Fibroblast of mammary gland (primary cell): ENCODE data around the gene PAX8.

Experiments used
- DNase-seq: peaks from one replicate; pipeline ENCODE4 v3.0.0-alpha.2; 2010; ENCODE audit warnings: low read depth
- H3K4me3 ChIP-seq: 2 replicates; pipeline ENCODE4 v1.5.1; 2011; ENCODE audit warnings: low read depth, mild to moderate bottlenecking, low read length, moderate library complexity; ENCODE audit not compliant: control insufficient read depth
- CTCF ChIP-seq: conservative IDR thresholded peaks from 2 replicates; pipeline ENCODE4 v1.5.1; 2011; ENCODE audit warnings: low read depth, low read length, inconsistent platforms; ENCODE audit not compliant: control insufficient read depth, insufficient read depth

PAX8 gene

DNA sequence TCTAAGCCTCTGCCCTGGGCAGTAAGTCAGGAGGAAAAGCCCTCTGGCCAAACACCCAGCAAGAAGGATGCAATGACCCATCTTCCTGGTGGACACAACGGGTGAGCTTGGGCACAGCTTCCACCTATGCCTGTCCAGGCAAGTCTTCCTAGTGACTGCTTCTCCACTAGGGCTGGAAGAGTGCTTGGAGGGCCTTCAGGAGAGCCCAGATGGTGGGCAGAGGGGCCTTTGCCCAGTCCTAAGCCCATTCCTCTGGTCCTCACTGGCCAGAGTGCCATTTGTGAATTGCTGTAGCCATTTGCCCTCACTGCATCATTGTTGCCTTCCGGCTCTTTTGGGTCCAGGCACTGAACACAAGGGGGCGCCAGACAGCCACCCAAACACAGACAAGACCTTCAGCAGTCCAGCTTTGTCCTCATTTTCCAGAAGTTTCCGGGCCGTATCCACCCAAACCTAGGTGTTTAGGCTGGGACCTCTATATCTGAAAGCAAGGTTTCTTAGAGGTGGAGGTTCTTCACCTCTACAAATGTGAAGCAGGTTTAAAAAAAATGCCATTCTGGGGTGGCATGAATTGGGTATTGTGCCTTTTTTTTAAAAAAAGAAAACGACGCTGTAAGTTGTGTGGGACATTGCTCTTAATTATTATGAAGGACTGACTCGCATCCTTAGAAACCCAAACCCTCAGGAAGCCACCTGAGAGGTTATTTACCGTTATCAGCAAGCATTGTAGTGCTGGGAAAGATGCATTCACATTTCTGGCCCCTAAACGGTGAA is 29.5 kb downstream of the PAX8 start:
- DNase-seq: peak; percentile 79
- peak; percentile 94 for TF ChIP-seq CTCF
- H3K4me3 ChIP-seq: no peak overlapping the region

GRCh38 chr2:113246606-113247005 is 32.1 kb downstream of the PAX8 start:
- no peak overlapping the region for H3K4me3 ChIP-seq
- TF ChIP-seq CTCF: no peak
- DNase-seq: no peak

- H3K4me3 ChIP-seq: no peak overlapping the region
- no peak for DNase-seq
- TF ChIP-seq CTCF: no peak
These were observed 33.4 kb downstream of the PAX8 start for GRCh38 chr2:113245276-113245711.

DNA sequence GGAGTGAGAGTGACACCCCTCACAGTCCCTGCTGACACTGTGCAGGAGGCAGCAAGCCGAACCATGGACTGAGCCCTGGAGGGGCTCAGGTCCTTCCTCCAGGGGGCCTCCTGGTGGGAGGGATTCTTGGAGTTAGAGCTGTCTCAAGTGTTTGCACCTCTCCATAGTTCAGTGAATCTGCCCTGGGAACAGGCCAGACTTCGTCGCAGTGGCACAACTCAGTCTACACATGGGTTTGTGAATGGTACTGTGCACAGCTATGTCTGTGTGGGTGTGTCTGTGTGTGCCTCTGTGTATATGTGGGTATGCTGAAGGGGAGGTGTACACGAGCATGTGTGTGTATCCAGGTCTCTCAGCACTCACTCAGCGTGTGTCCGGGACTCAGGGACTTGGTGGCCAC is 36.4 kb downstream of the PAX8 start:
- DNase-seq: no peak
- no peak for TF ChIP-seq CTCF
- no peak overlapping the region for H3K4me3 ChIP-seq

GRCh38 chr2:113240915-113241911 is 37.5 kb downstream of the PAX8 start:
- TF ChIP-seq CTCF: no peak
- H3K4me3 ChIP-seq: no peak overlapping the region

DNA sequence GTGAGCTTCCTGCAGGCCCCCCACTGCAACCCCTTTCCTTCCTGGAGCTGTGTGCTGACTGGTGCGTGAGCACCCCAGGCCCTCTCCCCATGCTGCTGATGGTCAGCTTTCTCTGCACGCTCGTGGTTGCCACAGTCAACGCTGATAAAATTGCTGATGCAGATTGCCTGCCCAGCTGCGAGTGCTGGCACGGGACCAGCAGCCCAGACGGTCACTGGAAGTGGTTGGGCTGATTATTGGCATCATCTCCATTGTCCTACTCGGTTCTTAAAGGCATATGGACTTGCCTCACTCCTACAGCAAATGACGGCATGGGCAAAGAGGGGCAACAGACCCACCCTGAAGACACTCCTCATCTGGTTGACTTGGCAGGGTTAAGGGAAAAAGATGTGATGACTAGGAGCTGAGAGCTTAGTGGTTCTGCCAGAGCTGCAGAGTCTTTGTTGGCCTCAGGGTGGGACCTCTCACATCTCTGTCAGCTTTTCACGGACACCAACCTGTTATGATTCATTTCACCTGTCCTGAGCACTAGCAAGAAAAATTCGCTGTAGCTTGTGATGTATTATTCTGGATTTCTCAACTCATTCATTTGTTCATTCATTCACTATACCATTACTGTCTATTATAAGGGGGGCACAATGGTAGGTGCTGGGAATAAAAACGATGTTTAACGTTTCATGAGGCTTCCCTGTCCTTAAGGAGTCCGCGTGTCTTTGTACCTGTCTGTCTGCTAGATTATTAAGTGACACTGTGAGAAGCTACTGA is 38.4 kb downstream of the PAX8 start:
- TF ChIP-seq CTCF: no peak
- DNase-seq: peak; percentile 99

More at GRCh38 chr2:113240915-113241911, 37.5 kb downstream of the PAX8 start:
- DNase-seq: peak; percentile 100

More for the DNA sequence above, 38.4 kb downstream of the PAX8 start:
- H3K4me3 ChIP-seq: no peak overlapping the region
